Stimulated activated naive CD8-positive, alpha-beta T cell treated with anti-CD3 and anti-CD28 coated beads, Interleukin-15, amount 100 ng/mL, for 72 hours (primary cell): ENCODE measurements around the gene SLC9B1.
"Not testable (repeated sequence)": the region's sequence is repeated elsewhere in the genome, so short reads cannot be mapped to it uniquely, and the experiment has no call there.

Source experiments
- ATAC-seq: fragments of 150-1000 bp; cut with Tn5 transposase; 2 replicates; pipeline ENCODE4 v1.10.0; 2021; ENCODE audit warnings: mild to moderate bottlenecking, moderate library complexity
- DNase-seq, 2 donors: peaks; one replicate each; pipeline ENCODE4 v3.0.0; 2021 to 2022
- H3K27ac Mint-ChIP-seq, 2 donors: one replicate each; pipeline ENCODE4 v1.8.0; 2022; ENCODE audit warnings: mild to moderate bottlenecking in 2 of 2, mixed read lengths in 2 of 2, moderate library complexity in 2 of 2
- H3K27me3 Mint-ChIP-seq: one replicate; pipeline ENCODE4 v1.8.0; 2022; ENCODE audit warnings: mixed read lengths
- H3K4me1 Mint-ChIP-seq: one replicate; pipeline ENCODE4 v1.8.0; 2022; ENCODE audit warnings: mild to moderate bottlenecking, mixed read lengths
- H3K4me3 Mint-ChIP-seq, 2 donors: one replicate each; pipeline ENCODE4 v1.8.0; 2022; ENCODE audit warnings: mild to moderate bottlenecking in 2 of 2, mixed read lengths in 2 of 2, moderate library complexity in 1 of 2
- H3K9me3 Mint-ChIP-seq, 2 donors: one replicate each; pipeline ENCODE4 v1.8.0; 2022; ENCODE audit warnings: mixed read lengths in 2 of 2

Gene SLC9B1

GRCh38 chr4:103024996-103025395 lies 5.5 kb upstream of the SLC9B1 start:
- no peak for DNase-seq
- H3K27ac Mint-ChIP-seq = no peak overlapping the region
- no peaks in the 10 kb centered on the region for H3K27me3 Mint-ChIP-seq
- H3K4me3 Mint-ChIP-seq = no peak overlapping the region
- peaks cover 7% of the 10 kb centered on the region for H3K4me1 Mint-ChIP-seq
- H3K9me3 Mint-ChIP-seq = no peaks in the 10 kb centered on the region
- ATAC-seq = no peak

DNA sequence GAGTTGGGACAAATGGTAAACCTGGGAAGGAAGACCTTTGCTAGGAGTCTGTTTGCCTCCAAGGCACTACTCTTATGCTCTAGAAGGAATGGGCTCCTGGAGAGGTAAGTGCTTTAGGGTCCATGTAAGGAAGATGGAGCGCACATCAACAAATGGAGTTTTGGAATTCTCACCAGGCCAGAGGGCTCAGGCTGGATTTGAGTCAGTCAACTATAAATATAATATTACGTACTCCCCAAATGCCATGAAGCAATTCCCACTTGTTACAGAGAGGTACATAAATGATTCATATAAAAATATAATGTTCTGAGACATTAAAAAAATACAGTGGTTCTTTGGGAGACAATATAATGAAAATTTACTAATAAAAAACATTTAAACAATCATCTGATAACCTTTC lies 1.6 kb upstream of the SLC9B1 start:
- Mint-ChIP-seq H3K9me3 (no peaks in the 10 kb centered on the region), H3K4me3 (no peak overlapping the region), H3K4me1 (peaks cover 17% of the 10 kb centered on the region), H3K27me3 (no peaks in the 10 kb centered on the region), H3K27ac (no peak overlapping the region)
- ATAC-seq (no peak), DNase-seq (no peak)

DNA sequence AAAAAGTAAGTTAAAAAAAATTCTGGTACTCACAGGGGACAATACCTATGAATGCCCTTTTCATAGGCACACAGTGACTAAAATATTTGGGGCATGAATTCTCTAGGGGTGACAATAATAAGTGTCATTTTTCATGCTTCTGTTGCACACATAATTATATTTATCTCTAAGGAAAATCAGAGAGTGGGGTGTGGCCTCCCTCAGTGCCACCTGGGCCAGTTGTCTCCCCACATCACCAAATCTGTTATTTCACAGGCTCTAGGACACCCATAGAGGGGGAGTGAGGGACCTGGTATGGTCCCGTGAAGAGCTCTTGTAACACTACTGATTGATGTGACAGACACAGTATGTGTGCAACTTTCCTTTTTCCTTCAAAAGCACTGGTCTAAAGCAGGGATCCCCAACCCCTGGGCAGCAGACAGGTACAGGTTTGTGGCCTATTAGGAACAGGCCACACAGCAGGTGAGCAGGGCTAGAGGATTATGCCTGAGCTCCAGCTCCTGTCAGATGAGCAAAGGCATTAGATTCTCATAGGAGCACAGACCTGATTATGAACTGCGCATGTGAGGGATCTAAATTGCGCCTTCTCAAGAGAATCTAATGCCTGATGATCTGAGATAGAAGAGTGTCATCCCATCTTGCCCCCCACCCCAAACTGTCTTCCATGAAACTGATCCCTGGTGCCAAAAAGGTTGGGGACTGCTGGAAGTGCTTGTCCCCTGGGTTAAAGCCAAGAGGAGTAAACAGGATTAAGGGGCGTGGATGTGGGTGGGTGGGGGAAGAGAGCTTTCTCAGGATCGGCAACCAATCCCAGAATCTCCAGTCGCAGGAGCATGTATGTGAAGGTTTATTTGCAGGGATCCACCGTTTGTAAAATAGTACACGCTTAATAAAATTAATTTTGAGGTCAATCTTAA lies 856 bp downstream of the SLC9B1 start:
- peak overlapping the region; percentile 98 to 99 for H3K27ac Mint-ChIP-seq
- DNase-seq (peak in 1 of 2 donors; percentile 13), ATAC-seq (no peak)
- H3K27me3 Mint-ChIP-seq = no peaks in the 10 kb centered on the region
- H3K4me3 Mint-ChIP-seq = peak overlapping the region; percentile 89 to 97
- peaks cover 17% of the 10 kb centered on the region for H3K4me1 Mint-ChIP-seq
- no peaks in the 10 kb centered on the region for H3K9me3 Mint-ChIP-seq

DNA sequence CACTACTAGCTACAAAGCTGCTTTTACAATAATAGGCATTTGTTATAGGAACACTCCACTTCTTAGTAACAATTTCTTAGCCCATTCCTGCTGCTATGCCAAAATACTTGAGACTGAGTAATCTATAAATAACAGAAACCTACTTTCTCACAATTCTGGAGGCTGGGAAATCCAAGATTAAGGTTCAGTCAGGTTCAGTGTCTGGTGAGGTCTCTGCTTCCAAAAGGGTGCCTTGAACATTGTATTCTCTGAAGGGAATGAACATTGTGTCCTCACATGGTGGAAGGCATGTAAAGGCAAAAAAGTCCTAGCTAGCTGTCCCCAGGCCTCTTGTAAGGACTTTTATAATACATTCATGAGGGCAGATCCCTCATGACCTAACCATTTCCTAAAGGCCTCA lies 7.0 kb downstream of the SLC9B1 start:
- ATAC-seq (no peak), DNase-seq (no peak)
- Mint-ChIP-seq H3K4me1 (no peaks in the 10 kb centered on the region), H3K27me3 (no peaks in the 10 kb centered on the region), H3K27ac (no peak overlapping the region), H3K9me3 (no peaks in the 10 kb centered on the region), H3K4me3 (no peak overlapping the region)

DNA sequence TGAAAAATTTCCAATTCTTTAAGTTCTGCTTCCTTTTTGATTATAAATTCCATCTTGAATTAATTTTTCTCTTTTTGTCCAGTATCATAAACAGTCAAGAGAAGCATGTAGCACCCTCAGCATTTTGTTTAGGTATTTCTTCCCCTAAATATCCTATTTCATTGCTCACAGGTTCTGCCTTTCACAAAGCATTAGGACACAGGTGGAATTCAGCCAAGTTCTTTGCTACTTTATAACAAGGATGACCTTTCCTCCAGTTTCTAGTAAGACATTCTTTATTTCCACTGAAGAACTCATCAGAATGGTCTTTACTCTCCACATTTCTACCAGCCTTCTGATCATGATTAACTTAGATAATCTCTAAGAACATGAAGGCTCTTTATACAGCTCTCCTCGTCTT lies 7.4 kb downstream of the SLC9B1 start:
- Mint-ChIP-seq H3K4me3 (no peak overlapping the region), H3K27ac (no peak overlapping the region)

GRCh38 chr4:103011378-103012025 lies 8.0 kb downstream of the SLC9B1 start:
- peak; percentile 49 for ATAC-seq
- DNase-seq = no peak
- H3K27ac Mint-ChIP-seq = no peak overlapping the region

More for the DNA sequence above, 7.4 kb downstream of the SLC9B1 start:
- DNase-seq = no peak
- Mint-ChIP-seq H3K4me1 (no peaks in the 10 kb centered on the region), H3K27me3 (no peaks in the 10 kb centered on the region), H3K9me3 (no peaks in the 10 kb centered on the region)
- ATAC-seq = no peak

DNA sequence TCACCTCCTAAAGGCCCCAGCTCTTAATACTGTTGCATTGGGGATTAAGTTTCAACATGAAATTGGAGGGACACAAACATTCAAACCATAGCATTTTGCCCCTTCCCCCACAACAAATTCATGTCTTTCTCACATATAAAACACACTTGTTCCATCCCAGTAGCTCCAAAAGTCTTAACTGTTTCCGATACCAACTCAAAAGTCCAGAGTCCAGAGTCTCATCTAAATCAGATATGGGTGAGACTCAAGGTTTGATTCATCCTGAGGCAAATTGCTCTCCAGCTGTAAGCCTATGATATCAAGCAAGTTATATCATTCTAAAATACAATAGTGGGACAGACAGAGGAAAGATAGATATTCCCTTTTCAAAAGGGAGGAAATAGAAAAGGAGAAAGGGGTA lies 8.7 kb downstream of the SLC9B1 start:
- no peaks in the 10 kb centered on the region for H3K4me1 Mint-ChIP-seq
- no peaks in the 10 kb centered on the region for H3K27me3 Mint-ChIP-seq
- H3K27ac Mint-ChIP-seq = no peak overlapping the region
- no peak overlapping the region for H3K4me3 Mint-ChIP-seq
- H3K9me3 Mint-ChIP-seq = no peaks in the 10 kb centered on the region
- DNase-seq (no peak), ATAC-seq (no peak)

More at GRCh38 chr4:103011378-103012025, 8.0 kb downstream of the SLC9B1 start:
- Mint-ChIP-seq H3K4me3 (no peak overlapping the region), H3K9me3 (no peaks in the 10 kb centered on the region), H3K4me1 (no peaks in the 10 kb centered on the region), H3K27me3 (no peaks in the 10 kb centered on the region)

- peak; percentile 87 for ATAC-seq
- peak in 1 of 2 donors; percentile 16 for DNase-seq
- H3K27me3 Mint-ChIP-seq = peaks cover 8% of the 10 kb centered on the region
- no peak overlapping the region for H3K27ac Mint-ChIP-seq
- H3K4me3 Mint-ChIP-seq = no peak overlapping the region
- H3K4me1 Mint-ChIP-seq = no peaks in the 10 kb centered on the region
- no peaks in the 10 kb centered on the region for H3K9me3 Mint-ChIP-seq
Measured at GRCh38 chr4:103008875-103009729, 10.4 kb downstream of the SLC9B1 start.

DNA sequence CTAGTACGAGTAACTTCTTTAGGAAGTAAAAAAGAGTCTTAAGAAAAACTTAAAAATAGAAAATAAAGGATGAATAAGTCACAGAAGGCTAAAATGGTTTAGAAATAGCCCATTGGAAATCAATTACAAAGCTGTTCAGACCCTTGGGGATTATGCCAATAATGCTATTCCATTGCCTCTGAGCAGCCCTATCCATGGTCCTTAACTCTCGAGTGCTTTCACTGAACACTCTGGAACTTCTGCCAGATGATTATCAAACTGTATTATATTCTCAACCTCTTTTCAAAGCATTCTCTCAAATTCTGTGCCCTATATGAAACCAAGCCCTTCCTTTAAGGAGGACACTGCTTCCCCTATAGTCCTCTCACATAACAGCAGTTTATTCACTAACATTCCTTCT lies 17.0 kb downstream of the SLC9B1 start:
- Mint-ChIP-seq H3K4me3 (no peak overlapping the region), H3K4me1 (no peaks in the 10 kb centered on the region), H3K27ac (no peak overlapping the region), H3K27me3 (peaks cover 15% of the 10 kb centered on the region), H3K9me3 (peaks cover 6 to 19% of the 10 kb centered on the region in 2 donors)
- DNase-seq (no peak), ATAC-seq (no peak)

- no peaks in the 10 kb centered on the region for H3K27me3 Mint-ChIP-seq
- peaks cover 8 to 19% of the 10 kb centered on the region in 2 donors for H3K9me3 Mint-ChIP-seq
- H3K4me1 Mint-ChIP-seq = no peaks in the 10 kb centered on the region
- no peak for ATAC-seq
- no peak overlapping the region for H3K4me3 Mint-ChIP-seq
- no peak overlapping the region for H3K27ac Mint-ChIP-seq
- no peak for DNase-seq
Measured at GRCh38 chr4:102994803-102995202, 24.7 kb downstream of the SLC9B1 start.

DNA sequence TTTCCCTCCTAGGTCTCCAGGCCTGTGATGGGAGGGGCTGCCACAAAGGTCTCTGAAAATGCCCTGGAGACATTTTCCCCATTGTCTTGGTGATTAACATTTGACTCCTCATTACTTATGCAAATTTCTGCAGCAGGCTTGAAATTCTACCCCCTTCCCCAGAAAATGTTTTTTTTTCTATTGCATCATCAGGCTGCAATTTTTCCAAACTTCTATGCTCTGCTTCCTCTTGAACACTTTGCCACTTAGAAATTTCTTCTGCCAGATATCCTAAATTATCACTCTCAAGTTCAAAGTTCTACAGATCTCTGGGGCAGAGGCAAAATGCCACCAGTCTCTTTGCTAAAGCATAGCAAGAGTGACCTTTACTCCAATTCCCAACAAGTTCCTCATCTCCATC lies 25.5 kb downstream of the SLC9B1 start:
- peaks cover 8 to 19% of the 10 kb centered on the region in 2 donors for H3K9me3 Mint-ChIP-seq
- H3K4me3 Mint-ChIP-seq, ATAC-seq, H3K4me1 Mint-ChIP-seq, H3K27ac Mint-ChIP-seq, DNase-seq, H3K27me3 Mint-ChIP-seq: not testable (repeated sequence)

DNA sequence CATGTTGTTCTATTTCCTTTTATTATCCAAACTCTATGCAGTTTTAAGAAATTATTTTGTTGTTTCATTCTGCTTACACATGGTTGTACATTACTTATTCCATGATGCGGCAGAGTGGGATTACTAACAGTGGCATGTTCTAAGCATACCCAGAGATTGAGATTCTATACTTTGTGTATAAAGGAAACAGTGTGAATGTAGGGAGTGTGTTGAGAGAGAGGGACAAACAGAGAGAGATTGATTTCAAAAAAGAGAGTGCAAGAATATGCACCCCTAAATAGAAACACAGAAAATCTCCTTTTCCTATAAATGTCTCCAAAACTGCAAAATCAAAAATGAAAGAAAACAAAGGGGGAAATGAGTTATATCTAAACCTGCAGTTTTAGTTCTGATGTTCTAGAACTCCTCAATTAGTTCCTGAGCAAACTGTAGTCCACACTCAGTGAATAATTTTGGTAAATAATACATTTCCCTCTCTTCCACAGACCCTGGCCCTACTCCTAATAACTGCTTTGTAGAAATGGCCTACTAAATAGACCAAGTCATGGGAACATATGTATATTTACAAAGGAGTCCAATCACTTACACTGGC lies 31.0 kb downstream of the SLC9B1 start:
- ATAC-seq = peak; percentile 35
- Mint-ChIP-seq H3K27ac (peak overlapping the region; percentile 15 to 59), H3K4me1 (peaks cover 23% of the 10 kb centered on the region), H3K27me3 (no peaks in the 10 kb centered on the region), H3K9me3 (peaks cover 6 to 7% of the 10 kb centered on the region in 2 donors), H3K4me3 (peak overlapping the region; percentile 30 to 32)
- DNase-seq = no peak

- Mint-ChIP-seq H3K27ac (no peak overlapping the region), H3K4me1 (no peaks in the 10 kb centered on the region), H3K27me3 (no peaks in the 10 kb centered on the region), H3K4me3 (no peak overlapping the region), H3K9me3 (peaks cover 14 to 17% of the 10 kb centered on the region in 2 donors)
- DNase-seq (no peak), ATAC-seq (no peak)
Measured at GRCh38 chr4:102981005-102981404, 38.5 kb downstream of the SLC9B1 start.

- ATAC-seq, H3K4me3 Mint-ChIP-seq, DNase-seq, H3K27me3 Mint-ChIP-seq, H3K27ac Mint-ChIP-seq, H3K4me1 Mint-ChIP-seq: not testable (repeated sequence)
- H3K9me3 Mint-ChIP-seq = peaks cover 12 to 24% of the 10 kb centered on the region in 2 donors
Measured at GRCh38 chr4:102961813-102962212, 57.7 kb downstream of the SLC9B1 start.

DNA sequence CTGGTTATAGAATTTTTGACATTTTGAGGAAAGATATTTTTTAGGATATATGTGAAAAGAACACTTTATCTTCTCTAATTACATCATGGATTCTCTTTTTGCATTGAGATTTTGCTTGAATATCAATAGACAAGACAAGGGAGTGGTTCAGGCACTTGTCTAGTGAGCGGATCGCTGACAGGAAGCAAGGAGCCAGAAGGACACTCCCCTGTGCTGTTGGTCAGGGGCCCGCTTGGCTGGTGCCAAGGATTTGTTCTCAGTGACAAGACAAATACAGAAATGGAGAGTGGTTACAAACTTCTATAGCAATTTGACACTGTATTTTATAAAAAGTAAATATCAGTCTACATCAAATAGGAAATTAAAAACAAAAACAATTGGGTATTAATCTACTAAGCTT lies 60.0 kb downstream of the SLC9B1 start:
- Mint-ChIP-seq H3K27me3 (no peaks in the 10 kb centered on the region), H3K4me1 (no peaks in the 10 kb centered on the region), H3K9me3 (peaks cover 21 to 22% of the 10 kb centered on the region in 2 donors), H3K27ac (no peak overlapping the region), H3K4me3 (no peak overlapping the region)
- DNase-seq (no peak), ATAC-seq (no peak)
